ENCODE measurements around the gene CST8. TPM values are rescaled to one million over a fixed set of nuclear protein-coding genes. Genes with fewer than 3 reads are reported as not detected.
"Not testable (repeated sequence)": the region's sequence is repeated elsewhere in the genome, so short reads cannot be mapped to it uniquely, and the experiment has no call there.

Gene CST8, protein sequence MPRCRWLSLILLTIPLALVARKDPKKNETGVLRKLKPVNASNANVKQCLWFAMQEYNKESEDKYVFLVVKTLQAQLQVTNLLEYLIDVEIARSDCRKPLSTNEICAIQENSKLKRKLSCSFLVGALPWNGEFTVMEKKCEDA
- total RNA-seq = not detected in 2 replicates

DNA sequence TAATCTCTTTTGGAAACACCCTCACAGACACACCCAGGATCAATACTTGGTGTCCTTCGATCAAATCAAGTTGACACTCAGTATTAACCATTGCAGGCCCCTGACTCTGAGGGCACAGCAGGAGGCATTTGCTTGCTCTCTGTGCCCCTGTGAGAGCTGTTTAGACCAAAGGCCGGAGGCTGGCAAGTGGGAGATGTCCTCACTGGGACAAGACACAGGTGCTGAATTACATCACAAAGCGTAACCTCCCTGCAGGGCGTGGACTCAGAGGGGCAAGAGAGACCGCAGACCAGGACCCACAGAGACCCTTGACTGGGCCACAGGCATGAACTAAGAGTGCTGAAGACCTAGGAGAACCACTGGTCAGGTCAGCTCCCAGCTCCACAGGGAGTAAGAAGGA, at the start of gene CST8:
CST8 (plus strand) TSS at position 301 of the 400 bp plus-strand sequence. CDS start 551 bp downstream, outside the sequence.
- no peak for DNase-seq (ENCODE audit: extremely low read depth, low read depth, low spot score)

DNA sequence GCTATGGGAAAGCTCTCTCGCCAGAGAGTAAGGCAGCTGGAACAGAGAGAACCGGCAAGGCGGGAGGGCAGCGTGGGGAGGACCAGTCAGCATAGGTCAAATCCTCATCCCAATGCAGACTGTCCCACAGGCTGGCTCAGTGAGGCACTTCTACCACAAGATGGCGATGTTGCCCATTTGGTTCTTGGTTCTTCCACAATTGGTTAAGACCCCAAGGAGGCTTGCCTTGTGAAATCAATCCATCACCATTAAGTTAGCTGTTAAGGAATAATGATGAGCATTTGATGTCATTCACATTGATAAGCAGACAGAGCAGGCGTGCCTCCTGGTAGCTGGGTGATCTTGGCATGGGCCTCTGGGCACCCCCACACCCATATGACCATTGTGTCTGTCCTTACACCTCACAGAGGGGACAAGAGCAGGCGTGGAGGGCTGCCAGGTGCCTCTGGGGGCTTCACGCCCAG, 49.0 kb upstream of the CST8 start:
- no peak for DNase-seq (ENCODE audit: extremely low read depth, low read depth, low spot score)

DNA sequence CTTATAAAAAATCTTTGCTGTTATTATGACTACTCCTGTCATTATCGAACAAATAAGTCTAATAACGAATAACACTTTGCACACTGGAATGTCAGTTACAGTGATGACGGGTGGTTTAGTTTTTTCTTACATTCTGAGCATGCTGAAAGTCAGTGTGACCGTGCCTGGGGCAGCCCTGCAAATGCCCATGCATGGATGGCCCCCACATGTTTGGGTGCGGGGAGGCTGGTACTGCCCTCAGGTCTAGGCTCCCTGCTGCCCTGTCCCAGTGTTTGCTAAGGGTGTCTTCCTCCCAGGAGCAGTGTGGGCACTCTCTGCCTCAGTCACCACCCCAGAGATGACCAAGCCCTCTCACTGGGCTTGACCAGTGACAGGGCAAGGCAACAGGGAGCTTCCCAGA, 48.5 kb upstream of the CST8 start:
- no peak for DNase-seq (ENCODE audit: extremely low read depth, low read depth, low spot score)

DNA sequence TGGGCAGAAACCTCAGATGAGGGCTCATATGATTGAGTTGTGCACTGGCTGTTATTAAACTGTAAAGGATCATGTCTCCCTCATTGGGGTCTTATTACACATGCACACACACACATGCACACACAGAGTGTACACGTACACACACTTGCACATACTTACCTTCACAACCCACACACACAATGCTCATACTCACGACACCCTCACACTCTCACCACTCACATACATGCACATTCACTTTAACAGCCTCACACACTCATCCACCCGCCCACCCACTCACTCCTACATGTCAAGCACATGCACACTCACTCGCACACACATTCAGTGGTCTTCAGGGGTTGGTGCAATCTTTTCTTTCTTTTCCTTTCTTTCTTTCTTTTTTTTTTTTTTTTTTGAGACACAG, 46.1 kb upstream of the CST8 start:
- no peak for DNase-seq (ENCODE audit: extremely low read depth, low read depth, low spot score)

DNA sequence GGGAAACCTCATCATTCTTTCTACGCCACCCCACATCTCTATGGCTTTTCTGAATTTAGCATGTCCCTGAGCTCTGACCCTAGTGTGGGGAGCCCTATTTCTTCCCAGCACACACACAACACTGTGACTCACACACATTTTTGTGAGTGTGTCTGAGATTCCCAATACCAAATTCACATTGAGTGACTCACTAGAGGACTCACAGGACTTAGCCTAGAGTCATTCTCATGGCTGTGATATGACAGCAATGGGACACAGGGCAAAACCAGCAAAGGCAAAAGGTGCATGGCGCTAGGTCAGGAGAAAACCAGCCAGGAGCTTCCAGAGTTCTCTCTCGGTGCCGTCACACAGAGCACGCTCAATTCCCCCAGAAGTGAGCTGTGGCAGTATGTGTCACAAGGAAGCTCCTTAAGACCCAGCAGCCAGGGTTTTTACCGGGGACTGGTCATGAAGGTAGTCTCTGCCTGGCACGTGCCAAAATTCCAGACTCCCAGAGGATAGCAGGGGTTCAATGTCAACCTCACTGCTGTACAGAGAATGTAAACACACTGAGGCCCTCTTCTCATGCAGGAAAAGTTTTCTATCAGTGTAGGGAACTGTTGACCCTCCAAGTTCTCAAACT, 45.2 kb upstream of the CST8 start:
- DNase-seq (ENCODE audit: extremely low read depth, low read depth, low spot score) = no peak

DNA sequence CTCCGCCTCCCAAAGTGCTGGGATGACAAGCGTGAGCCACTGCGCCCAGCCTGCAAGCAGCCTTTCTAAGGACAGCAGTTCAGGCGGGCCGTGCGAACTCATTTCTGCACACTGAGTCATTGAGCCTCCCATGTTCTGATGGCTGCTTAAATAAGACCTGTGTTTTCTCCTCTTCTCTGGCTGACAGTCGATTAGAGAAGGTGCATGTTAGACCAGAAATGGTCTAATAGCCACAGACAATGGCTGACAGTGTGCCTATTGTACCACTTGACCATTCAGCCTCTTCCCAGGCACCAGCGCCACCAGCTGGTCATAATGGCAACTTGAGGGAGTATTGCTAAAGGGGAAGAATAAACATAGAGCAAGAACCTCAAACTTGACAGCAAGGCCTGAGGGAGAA, 44.4 kb upstream of the CST8 start:
- peak; percentile 18 for DNase-seq (ENCODE audit: extremely low read depth, low read depth, low spot score)

DNA sequence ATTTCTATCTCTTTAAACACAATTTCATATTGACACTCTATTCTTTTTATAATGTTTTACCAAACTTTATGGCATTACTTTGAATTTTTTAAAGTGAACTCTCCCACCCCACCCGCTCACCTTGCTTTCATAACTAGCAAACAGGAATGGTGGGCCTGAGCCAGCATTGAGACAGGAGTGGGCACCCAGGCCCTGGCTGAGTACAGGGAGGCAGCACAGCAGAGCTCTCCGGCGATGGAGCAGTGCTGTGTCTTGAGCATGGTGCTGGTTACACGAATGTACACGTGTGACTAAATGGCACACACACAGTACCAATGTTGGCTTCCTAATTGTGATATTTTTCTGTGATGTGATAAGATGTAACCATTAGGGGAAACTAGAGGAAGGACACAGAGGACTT, 42.8 kb upstream of the CST8 start:
- DNase-seq (ENCODE audit: extremely low read depth, low read depth, low spot score) = no peak

DNA sequence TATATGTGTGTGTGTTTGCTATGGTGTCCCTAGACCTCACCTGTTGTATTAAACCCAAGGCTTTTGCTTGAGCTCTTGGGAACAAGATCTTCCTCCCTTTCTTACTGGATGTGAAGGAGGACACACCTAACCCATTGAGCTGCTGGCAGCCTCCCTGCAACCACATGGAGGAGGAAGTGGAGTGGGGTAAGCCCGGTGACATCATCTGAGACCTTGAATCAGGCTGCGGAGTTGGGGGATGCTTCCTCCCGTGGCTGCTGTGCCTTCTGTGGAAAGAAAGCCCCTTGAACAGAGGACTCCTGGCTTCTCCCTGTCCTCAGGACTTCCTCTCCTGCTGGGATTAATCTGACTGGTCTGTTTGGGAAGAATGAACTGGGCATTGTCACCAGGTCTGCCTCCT, 41.5 kb upstream of the CST8 start:
- no peak for DNase-seq (ENCODE audit: extremely low read depth, low read depth, low spot score)

DNA sequence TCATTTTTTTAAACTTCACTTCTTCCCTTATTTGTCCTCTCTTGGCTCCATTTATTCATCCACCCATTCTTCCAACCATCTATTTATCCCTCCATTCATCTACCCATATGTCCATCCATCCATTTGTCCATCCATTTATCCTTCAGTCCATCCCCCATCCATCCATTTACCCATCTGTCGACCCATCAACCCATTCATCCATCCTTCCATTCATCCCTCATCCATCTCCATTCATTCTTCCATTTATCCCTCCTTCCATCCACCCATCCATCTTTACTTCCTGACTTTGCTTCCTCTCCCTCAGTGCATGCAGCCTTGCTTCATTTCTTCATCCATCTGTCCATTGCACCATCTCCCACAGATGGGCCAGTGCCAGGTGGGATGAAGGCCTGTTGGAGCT, 40.0 kb upstream of the CST8 start:
- DNase-seq (ENCODE audit: extremely low read depth, low read depth, low spot score) = no peak

DNA sequence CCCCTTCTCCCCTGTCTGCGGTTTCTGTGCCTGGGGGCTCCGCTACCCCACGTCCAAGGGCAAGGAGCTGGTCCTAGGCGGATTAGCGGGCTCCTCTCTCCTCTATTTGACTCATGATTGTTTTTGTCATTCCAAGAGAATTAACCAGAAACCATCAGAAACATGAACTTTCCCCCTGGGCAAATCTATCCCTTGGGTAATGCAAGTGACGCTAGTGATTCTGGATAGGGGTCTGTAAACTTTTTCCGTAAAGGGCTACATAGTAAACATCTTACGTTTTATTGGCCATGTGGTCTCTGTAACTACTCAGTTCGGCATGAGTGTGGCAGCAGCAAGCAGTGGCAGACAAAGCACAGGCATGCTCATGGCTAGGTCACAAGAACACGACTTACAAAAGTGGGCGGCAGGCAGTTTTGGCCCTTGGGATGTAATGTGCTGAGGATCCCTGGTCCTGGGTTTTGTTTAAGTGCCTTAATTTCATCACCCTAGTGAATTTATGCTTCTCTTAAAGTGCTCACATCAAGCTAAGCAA, 38.9 kb upstream of the CST8 start:
- DNase-seq (ENCODE audit: extremely low read depth, low read depth, low spot score) = no peak

DNA sequence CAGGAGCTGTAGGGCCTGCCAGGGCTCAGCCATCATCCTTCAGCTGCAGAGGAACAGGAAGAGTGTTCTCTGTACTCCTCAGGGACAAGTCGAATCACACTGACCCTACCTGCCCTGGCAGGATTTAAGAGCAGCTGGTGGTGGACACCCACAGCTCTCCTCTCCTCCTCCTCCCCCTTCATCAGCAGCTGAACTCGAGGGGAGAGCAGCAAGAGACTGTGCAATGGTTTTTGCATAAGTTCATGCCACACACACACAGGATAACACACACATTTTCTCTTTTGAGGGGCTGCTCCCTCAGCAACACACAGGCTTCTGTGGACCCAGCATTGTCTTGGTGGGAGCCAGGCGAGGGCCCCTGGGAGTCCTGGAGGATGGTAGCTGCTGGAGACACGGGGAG, 38.1 kb upstream of the CST8 start, which contains the start of gene CST11:
CST11 (minus strand) TSS at position 101 of the 400 bp plus-strand sequence; CDS start at position 36, 65 bp downstream.
- DNase-seq (ENCODE audit: extremely low read depth, low read depth, low spot score) = no peak

DNA sequence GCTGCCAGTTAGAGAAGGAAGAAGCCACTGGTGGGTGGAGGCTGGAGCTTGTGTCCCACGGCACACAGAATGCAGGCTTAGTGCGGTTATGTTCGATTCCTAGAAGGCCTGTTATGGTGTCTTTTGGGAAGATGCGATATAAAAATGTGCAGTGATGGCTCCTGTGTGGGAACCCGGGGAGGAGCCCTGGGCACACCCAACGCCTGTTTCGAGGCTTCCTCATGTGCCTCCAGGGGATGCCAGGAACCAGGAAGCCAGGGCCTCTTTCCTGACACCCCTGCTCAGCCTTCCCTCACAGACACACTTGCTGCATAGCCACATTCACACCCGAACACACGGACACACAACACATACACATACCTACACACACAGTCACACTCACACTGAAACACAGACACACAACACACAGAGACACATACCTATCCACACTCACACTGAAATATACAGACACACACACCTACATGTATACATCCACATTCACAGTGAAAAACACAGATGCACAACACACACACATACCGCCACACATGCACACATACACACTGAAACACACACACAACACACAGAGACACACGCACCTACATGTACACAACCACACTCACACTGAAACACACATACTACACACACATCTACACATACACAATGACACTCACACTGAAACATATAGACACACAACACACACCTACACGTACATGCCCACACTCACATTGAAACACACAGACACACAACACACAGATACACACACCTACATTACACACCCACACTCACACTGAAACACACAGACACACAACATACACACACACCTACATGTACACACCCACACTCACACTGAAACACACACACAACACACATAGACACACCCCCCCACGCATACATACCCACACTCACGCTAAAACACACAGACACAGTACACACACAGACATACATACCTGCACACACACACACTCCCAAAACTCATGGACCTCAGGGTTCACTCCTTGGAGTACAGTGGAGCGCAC, 37.1 kb upstream of the CST8 start:
- DNase-seq (ENCODE audit: extremely low read depth, low read depth, low spot score) = no peak

DNA sequence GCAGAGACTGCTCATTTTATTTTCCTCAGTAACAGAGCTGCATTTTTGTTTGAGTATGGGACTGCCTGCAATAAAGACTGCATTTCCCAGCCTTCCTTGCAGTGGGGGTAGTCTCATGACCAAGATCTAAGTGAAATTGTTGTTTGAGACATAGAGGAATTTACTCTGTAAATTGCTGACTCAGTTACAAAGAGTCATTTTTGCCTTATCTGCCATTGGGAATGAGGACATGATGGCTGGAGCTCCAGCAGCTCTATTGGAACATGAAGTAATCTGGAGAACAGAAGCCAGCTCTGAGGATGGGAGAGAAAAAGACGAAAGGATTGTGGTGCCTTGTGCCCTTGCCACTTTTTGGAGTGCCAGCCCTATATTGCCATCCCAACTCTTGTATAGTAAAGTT, 36.1 kb upstream of the CST8 start:
- DNase-seq (ENCODE audit: extremely low read depth, low read depth, low spot score) = no peak

DNA sequence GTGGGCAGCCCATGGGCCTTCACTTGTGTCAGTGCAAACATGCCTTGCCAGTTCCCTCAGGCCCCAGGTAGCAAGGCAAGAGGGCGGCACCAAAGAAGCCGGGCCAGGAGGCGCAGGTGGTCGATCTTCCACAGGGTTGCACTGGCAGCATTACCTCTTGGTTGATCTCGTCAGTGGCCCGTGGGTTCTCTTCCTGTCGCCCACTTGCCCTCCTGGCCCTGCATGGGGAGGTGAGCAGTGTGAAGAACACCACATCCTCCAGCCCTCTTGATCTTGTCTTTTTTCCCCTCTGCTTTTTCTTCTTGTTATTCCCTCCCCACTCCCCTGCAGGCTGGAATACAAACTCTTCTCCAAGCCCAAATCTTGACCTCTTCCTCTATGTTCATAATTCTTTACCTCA, 35.3 kb upstream of the CST8 start:
- DNase-seq (ENCODE audit: extremely low read depth, low read depth, low spot score) = no peak

DNA sequence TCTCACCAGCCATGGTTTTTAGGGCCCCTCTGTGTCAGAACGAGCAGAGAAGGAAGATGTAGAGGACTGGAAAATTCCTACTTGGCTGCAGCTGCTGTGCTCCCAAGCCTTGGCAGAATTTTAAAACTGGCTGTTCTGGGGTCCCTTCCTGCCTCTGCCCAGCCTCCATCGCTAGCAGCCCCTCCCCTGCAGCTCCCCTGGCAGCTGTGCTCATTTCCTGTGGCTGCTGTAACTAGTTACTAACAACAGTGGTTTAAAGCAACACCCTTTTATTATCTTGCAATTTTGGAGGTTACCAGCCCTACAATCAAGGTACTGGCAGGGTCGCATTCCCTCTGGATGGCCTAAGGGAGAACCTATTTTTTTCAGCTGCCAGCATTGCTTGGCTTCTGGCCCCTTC, 34.5 kb upstream of the CST8 start:
- no peak for DNase-seq (ENCODE audit: extremely low read depth, low read depth, low spot score)

DNA sequence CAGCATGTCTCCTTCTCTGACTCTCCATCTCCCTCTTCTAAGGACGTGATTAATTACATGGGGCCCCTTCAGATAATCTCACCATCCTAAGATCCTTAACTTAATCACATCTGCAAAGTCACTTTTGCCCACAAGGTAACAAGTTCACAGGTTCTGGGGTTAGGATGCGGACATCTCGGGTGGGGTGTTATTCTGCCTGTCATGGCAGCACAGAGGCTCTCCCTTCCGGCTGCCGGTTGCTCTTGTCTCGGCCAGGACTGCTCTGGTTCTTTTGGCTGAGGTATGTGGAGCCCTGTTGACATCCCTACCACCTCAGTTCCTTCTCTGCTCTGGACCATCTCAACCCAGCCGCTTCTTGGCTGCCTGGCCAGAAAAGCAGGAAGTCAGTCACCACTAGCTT, 34.0 kb upstream of the CST8 start:
- no peak for DNase-seq (ENCODE audit: extremely low read depth, low read depth, low spot score)

DNA sequence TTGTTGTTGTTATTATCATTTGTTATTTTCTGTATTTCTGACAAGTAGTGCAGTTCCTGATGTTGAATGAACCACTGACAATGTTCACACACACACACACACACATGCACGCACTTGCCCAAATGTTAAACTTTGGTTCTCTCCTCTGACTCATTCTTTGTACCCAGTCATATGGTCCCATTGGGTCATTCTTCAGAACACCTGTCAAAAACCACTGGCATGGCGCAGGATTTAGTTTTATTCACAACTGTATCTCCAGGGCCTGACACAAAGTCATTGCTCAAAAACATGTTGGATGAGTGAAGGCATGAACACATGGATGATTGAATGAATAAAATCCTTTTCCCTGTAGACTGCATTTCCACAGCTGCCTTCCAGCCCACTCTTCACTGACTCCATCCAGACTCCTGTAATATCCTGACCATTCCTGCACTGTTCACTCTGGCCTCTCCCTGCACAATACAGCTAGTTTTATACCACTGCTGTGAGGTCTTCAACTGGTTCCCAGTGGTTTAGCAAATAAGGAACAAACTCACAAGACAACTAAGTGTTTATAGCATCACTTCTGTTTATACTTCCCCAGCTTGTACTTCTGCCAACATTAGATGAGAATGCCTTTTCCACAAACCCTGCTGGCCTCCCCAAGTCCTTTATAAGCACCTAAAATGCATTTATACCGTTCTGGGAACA, 31.3 kb upstream of the CST8 start:
- no peak for DNase-seq (ENCODE audit: extremely low read depth, low read depth, low spot score)

DNA sequence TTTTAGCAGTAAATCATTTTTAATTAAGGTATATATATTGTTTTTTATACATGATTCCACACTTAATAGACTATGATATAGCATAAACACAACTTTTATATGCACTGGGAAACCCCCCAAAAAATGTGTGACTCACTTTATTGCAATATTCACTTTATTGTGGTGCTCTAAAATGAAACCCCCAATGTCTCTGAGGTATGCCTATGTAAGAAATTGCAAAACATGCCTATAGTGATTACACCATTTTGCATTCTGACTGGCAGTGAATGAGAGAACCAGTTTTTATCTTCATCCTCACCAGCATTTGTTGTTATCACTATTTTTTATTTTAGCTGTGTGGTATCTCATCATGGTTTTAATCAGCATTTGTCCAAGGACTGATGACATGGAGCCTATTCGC, 29.7 kb upstream of the CST8 start:
- DNase-seq (ENCODE audit: extremely low read depth, low read depth, low spot score) = no peak

DNA sequence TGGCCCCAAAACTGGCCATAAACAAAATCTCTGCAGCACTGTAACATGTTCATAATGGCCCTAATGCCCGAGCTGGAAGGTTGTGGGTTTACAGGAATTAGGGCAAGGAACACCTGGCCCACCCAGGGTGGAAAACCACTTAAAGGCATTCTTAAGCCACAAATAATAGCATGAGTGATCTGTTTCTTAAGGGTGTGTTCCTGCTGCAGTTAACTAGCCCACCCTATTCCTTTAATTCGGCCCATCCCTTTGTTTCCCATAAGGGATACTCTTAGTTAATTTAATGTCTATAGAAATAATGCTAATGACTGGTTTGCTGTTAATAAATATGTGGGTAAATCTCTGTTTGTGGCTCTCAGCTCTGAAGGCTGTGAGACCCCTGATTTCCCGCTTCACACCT, 24.0 kb upstream of the CST8 start:
- DNase-seq (ENCODE audit: extremely low read depth, low read depth, low spot score) = not testable (repeated sequence)

DNA sequence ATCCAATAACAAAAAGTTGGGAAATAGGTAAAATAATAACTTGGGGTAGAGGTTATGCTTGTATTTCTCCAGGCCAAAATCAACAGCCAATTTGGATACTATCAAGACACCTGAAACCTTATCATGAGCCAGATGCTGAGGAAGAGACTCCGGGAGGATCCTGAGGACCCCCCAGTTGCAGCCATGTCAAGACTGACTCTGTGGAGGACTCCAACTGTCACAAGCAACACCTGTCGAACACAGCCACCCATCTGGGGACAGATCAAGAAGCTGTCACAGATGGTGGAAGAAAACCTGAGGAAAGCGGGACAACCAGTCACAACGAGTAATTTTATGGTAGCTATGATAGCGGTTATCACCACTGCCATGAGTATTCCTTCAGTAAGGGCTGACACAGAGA, 18.6 kb upstream of the CST8 start:
- DNase-seq (ENCODE audit: extremely low read depth, low read depth, low spot score) = not testable (repeated sequence)

DNA sequence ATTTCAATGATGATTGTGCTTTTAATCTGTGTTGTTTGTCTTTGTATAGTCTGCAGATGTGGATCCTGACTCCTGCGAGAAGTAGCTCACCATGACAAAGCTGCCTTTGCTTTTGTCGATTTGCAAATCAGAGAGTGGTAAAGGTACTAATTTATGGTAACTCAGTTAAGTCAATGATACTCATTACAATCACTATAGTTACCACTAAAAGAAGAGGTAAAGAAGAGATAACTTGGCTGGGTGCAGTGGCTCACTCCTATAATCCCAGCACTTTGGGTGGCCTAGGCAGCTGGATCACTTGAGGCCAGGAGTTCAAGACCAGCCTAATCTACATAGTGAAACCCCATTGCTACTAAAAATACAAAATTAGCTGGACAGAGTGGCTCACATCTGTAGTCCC, 17.6 kb upstream of the CST8 start:
- DNase-seq (ENCODE audit: extremely low read depth, low read depth, low spot score) = not testable (repeated sequence)
